CD4-positive, CD25-positive, alpha-beta regulatory T cell (primary cell): ENCODE results near the gene RBFA. TPM values are rescaled to one million over a fixed set of nuclear protein-coding genes. Genes with fewer than 3 reads are reported as not detected.

ENCODE experiments used
- ATAC-seq, 2 donors: fragments of 150-1000 bp; cut with Tn5 transposase; one replicate each; pipeline ENCODE4 v1.10.0; 2021; ENCODE audit warnings: low read depth in 2 of 2, moderate number of reproducible peaks in 2 of 2, moderate library complexity in 1 of 2
- DNase-seq, 3 donors: peaks; one replicate each; pipeline versions ENCODE4 v3.0.0 to v3.0.0-alpha.2; 2012 to 2022; ENCODE audit warnings: mixed read lengths in 1 of 3
- H3K27ac ChIP-seq: one replicate; pipeline ENCODE4 v1.7.0; 2013; ENCODE audit warnings: mild to moderate bottlenecking, low read length; ENCODE audit not compliant: insufficient read depth, poor library complexity, severe bottlenecking
- H3K27me3 ChIP-seq: one replicate; pipeline ENCODE4 v1.7.0; 2013; ENCODE audit warnings: low read length; ENCODE audit not compliant: control insufficient read depth, insufficient read depth
- H3K36me3 ChIP-seq: one replicate; pipeline ENCODE4 v1.7.0; 2013; ENCODE audit warnings: mild to moderate bottlenecking, low read length, moderate library complexity; ENCODE audit not compliant: control insufficient read depth, insufficient read depth
- H3K4me1 ChIP-seq: 2 replicates; pipeline ENCODE4 v1.7.0; 2013; ENCODE audit warnings: mild to moderate bottlenecking, low read length; ENCODE audit not compliant: insufficient read depth, control insufficient read depth, poor library complexity, severe bottlenecking
- H3K4me3 ChIP-seq: one replicate; pipeline ENCODE4 v1.7.0; 2013; ENCODE audit warnings: low read depth, mild to moderate bottlenecking, low read length, moderate library complexity
- H3K9me3 ChIP-seq, 2 experiments: 1 replicate in 1 of 2; 2 replicates in 1 of 2; pipeline ENCODE4 v1.7.0; 2013; ENCODE audit warnings: low read length in 2 of 2, mild to moderate bottlenecking in 1 of 2, moderate library complexity in 1 of 2; ENCODE audit not compliant: control insufficient read depth in 2 of 2
- H3K27ac Mint-ChIP-seq, 3 donors: one replicate each; pipeline ENCODE4 v1.8.0; 2020 to 2022; ENCODE audit warnings: mild to moderate bottlenecking in 3 of 3, mixed read lengths in 3 of 3, moderate library complexity in 2 of 3
- H3K27me3 Mint-ChIP-seq: one replicate; pipeline ENCODE4 v1.8.0; 2022; ENCODE audit warnings: mild to moderate bottlenecking, mixed read lengths
- H3K36me3 Mint-ChIP-seq: one replicate; pipeline ENCODE4 v1.8.0; 2020; ENCODE audit warnings: mixed read lengths
- H3K4me1 Mint-ChIP-seq, 4 donors: one replicate each; pipeline ENCODE4 v1.8.0; 2020 to 2022; ENCODE audit warnings: mixed read lengths in 4 of 4, mild to moderate bottlenecking in 1 of 4
- H3K4me3 Mint-ChIP-seq, 4 donors: one replicate each; pipeline ENCODE4 v1.8.0; 2020 to 2022; ENCODE audit warnings: mild to moderate bottlenecking in 4 of 4, mixed read lengths in 4 of 4, moderate library complexity in 3 of 4
- H3K9me3 Mint-ChIP-seq, 7 donors: one replicate each; pipeline ENCODE4 v1.8.0; 2020 to 2022; ENCODE audit warnings: mixed read lengths in 7 of 7, mild to moderate bottlenecking in 3 of 7, moderate library complexity in 2 of 7
- polyA plus RNA-seq, 4 donors: library from polyadenylated mRNA; unstranded; fragments of 300-500 nt; fragmentation: Illumina TruSeq; gene quantifications; one replicate each; pipeline ENCODE4 v1.2.3, GENCODE V29; 2021
- total RNA-seq: library from RNA; stranded (reverse); gene quantifications from one replicate; pipeline ENCODE4 v1.2.3, GENCODE V29; 2022

The RBFA gene
- total and polyA plus RNA-seq, 5 donors from 2014 or later: 7.5 to 13.6 (median 10.0) TPM

DNA sequence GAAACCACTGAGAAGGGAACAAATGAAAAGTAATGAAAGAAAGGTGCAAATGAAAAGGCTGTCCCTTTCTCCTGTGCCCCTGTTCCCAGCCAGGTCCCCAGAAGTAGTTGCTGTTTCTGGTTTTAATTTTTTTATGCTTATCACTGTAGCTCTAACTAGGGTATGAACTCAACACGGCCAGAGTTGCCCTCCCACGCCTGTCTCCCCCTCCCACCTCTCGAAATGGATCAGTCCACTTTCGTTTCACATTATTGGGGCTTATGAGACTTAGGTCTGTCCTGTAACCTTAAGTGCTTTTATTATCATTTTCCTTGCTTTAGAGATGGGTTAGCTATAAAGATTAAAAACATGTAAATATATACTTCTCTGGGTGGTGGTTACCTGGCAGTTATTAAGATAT lies 8.6 kb downstream of the RBFA start:
- Mint-ChIP-seq H3K4me1 (peaks cover 0 to 8% (median 2%) of the 10 kb centered on the region in 4 donors), H3K27ac (no peak overlapping the region), H3K27me3 (no peaks in the 10 kb centered on the region), H3K36me3 (peaks cover 28% of the 10 kb centered on the region), H3K9me3 (no peaks in the 10 kb centered on the region), H3K4me3 (no peak overlapping the region)
- ATAC-seq: no peak
- peaks cover 11% of the 10 kb centered on the region for H3K36me3 ChIP-seq
- H3K4me3 ChIP-seq: no peak overlapping the region
- no peaks in the 10 kb centered on the region for H3K27me3 ChIP-seq
- no peak overlapping the region for H3K27ac ChIP-seq
- no peaks in the 10 kb centered on the region for H3K4me1 ChIP-seq
- no peaks in the 10 kb centered on the region for H3K9me3 ChIP-seq
- peak in 1 of 3 donors; percentile 7 for DNase-seq

DNA sequence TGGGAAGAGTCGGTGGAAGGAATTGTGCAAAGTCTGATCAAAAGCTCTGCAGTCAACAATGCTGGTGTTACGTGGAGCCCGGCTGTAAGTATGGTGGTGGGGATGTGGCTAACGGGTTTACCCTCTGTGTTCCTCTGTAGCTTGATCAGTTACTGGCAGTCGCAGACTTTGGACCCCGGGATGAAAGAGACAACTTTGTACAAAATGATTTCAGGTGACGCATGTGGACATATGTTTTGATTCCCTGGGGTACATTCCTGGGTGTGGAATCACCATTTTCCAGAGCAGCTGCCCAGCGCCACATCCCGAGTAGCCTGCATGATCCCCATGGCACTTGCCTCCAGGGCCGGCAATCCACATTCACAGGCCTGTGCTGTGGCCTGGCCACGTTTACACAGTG lies 9.8 kb downstream of the RBFA start:
- no peak overlapping the region for H3K27ac Mint-ChIP-seq
- H3K4me3 Mint-ChIP-seq: no peak overlapping the region

DNA sequence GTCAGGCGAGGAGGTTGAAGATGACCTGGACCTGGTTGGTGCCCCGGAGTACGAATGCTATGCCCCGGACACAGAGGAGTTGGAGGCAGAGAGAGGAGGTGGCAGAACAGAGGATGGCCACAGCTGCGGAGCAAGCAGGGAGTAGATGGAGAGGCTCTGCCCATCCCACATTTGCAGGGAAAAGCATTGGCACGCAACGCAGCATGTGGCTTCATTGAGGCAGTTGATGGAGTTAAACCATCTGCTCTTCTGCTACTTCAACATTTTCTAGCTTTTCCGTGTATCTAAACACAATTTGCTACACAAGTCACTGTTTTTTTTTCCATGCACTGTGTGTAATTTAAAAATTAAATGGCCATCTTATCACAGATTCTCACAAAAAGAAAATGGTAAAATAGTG lies 11.8 kb downstream of the RBFA start:
- H3K27ac Mint-ChIP-seq: no peak overlapping the region
- no peak for ATAC-seq
- H3K4me1 ChIP-seq: no peaks in the 10 kb centered on the region
- H3K36me3 ChIP-seq: peaks cover 8% of the 10 kb centered on the region
- H3K27ac ChIP-seq: no peak overlapping the region
- peaks cover 28% of the 10 kb centered on the region for H3K36me3 Mint-ChIP-seq
- H3K27me3 Mint-ChIP-seq: no peaks in the 10 kb centered on the region
- no peak for DNase-seq
- no peaks in the 10 kb centered on the region for H3K27me3 ChIP-seq
- H3K4me3 ChIP-seq: no peak overlapping the region
- H3K4me3 Mint-ChIP-seq: no peak overlapping the region
- no peaks in the 10 kb centered on the region for H3K4me1 Mint-ChIP-seq
- H3K9me3 Mint-ChIP-seq: peaks cover 0 to 4% (median 0%) of the 10 kb centered on the region in 7 donors
- no peaks in the 10 kb centered on the region for H3K9me3 ChIP-seq

More for the DNA sequence above, 9.8 kb downstream of the RBFA start:
- H3K27me3 ChIP-seq: no peaks in the 10 kb centered on the region
- no peak for DNase-seq
- H3K36me3 Mint-ChIP-seq: peaks cover 24% of the 10 kb centered on the region
- no peak for ATAC-seq
- H3K27ac ChIP-seq: no peak overlapping the region
- peaks cover 5% of the 10 kb centered on the region for H3K36me3 ChIP-seq
- H3K4me1 ChIP-seq: no peaks in the 10 kb centered on the region
- no peaks in the 10 kb centered on the region for H3K9me3 ChIP-seq
- H3K4me3 ChIP-seq: no peak overlapping the region
- H3K27me3 Mint-ChIP-seq: no peaks in the 10 kb centered on the region
- no peaks in the 10 kb centered on the region for H3K4me1 Mint-ChIP-seq
- no peaks in the 10 kb centered on the region for H3K9me3 Mint-ChIP-seq

DNA sequence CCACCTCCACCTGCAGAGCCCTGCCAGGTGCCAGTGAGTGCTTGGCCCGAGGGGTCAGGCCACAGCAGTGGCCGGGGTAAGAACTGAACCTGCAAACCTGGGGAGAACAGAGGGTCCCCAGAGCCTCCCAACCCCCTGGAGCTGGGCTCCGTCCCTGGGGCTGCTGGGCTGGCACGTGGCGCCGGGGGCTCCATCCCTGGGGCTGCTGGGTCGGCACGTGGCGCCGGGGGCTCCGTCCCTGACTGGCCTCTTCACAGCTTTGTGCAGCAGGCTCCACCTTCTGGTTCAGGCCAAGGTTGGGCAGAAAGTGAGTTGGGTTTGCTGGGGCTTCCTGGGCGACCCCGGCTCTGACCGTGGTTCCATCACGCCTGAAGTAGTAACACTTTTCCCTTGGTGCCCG lies 12.2 kb downstream of the RBFA start:
- ATAC-seq (no peak), DNase-seq (no peak)
- no peak overlapping the region for H3K27ac Mint-ChIP-seq

DNA sequence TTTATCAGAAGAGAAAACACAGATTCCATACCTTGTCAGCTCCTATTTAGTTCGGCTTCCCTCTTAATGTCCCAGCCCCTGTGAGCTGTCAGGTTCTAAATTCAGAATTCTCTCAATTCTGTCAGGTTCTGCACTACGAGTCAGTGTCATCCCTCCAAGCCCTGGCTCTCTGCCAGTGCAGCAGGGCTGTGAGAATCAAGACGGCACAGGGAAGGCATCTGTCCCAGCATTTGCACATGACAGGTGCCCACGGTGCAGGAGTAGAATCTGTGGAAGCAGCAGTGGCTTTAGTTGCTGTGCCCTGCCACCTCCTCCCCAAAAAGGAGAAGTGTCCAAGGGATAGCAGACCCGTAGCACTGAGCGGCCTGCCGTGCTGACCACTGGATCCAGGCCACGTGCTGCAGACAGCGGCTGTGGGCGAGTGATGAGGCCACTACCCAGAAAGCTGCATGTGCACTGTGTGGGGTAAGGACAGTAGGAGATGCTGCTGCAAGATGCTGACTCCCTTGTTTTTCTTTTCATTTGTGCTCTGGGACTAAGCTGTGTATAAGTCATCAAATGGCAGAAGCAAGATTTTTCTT lies 12.8 kb downstream of the RBFA start:
- peaks cover 0 to 10% (median 5%) of the 10 kb centered on the region in 7 donors for H3K9me3 Mint-ChIP-seq
- no peak for ATAC-seq
- Histone ChIP-seq H3K4me3 (no peak overlapping the region), H3K27ac (no peak overlapping the region), H3K27me3 (no peaks in the 10 kb centered on the region), H3K36me3 (peaks cover 8% of the 10 kb centered on the region), H3K4me1 (no peaks in the 10 kb centered on the region), H3K9me3 (peaks cover 7 to 9% of the 10 kb centered on the region in 2 experiments)
- H3K27ac Mint-ChIP-seq: no peak overlapping the region
- H3K4me1 Mint-ChIP-seq: no peaks in the 10 kb centered on the region
- H3K27me3 Mint-ChIP-seq: no peaks in the 10 kb centered on the region
- peaks cover 36% of the 10 kb centered on the region for H3K36me3 Mint-ChIP-seq
- no peak for DNase-seq
- H3K4me3 Mint-ChIP-seq: no peak overlapping the region

More for the DNA sequence above, 12.2 kb downstream of the RBFA start:
- Mint-ChIP-seq H3K4me1 (no peaks in the 10 kb centered on the region), H3K9me3 (peaks cover 0 to 4% (median 2%) of the 10 kb centered on the region in 7 donors), H3K27me3 (no peaks in the 10 kb centered on the region), H3K4me3 (no peak overlapping the region), H3K36me3 (peaks cover 32% of the 10 kb centered on the region)
- no peaks in the 10 kb centered on the region for H3K27me3 ChIP-seq
- peaks cover 8% of the 10 kb centered on the region for H3K36me3 ChIP-seq
- no peaks in the 10 kb centered on the region for H3K4me1 ChIP-seq
- H3K27ac ChIP-seq: no peak overlapping the region
- no peak overlapping the region for H3K4me3 ChIP-seq
- peaks cover under 1 to 2% of the 10 kb centered on the region in 2 experiments for H3K9me3 ChIP-seq

DNA sequence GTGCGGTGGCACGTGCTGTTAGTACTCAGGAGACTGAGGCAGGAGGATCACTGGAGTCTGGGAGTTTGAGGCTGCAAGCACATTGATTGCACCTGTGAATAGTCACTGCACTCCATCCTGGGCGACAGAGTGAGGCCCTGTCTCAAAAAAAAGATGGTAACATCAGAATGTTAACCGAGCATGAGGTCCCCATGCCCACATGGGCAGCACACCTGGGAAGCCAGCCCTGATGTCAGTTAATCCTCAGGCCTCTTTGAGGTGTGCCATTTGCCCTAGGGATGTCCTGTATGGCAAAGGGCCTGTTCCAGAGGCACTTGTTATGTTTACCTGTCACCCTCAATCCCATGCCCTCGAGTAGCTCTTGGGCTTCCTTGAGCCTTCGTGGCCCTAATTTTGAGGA lies 16.6 kb downstream of the RBFA start:
- Mint-ChIP-seq H3K27me3 (no peaks in the 10 kb centered on the region), H3K9me3 (peaks cover 0 to 41% (median 22%) of the 10 kb centered on the region in 7 donors), H3K4me1 (no peaks in the 10 kb centered on the region), H3K27ac (no peak overlapping the region), H3K36me3 (peaks cover 27% of the 10 kb centered on the region), H3K4me3 (peak overlapping the region in 1 of 4 donors; percentile 54)
- Histone ChIP-seq H3K27ac (no peak overlapping the region), H3K4me1 (no peaks in the 10 kb centered on the region), H3K27me3 (no peaks in the 10 kb centered on the region), H3K9me3 (peaks cover 22 to 33% of the 10 kb centered on the region in 2 experiments), H3K36me3 (peaks cover 3% of the 10 kb centered on the region), H3K4me3 (no peak overlapping the region)
- DNase-seq: no peak
- no peak for ATAC-seq

DNA sequence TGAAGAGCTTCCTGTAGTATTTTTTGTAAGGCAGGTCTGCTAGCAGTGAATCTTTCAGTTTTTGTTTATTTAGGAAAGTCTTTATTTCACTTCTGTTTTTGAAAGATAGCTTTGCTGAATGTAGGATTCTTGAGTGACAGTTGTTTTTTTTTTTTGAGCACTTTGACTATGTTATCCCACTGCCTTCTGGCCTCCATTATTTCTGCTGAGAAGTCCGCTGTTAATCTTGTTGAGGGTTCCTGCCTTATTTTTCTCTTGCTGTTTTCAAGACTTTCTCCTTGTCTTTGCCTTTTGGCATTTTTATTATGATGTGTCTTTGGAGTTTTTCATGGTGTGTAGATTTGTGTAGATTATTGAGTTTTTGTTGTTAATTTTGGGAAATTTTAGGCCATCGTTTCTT lies 21.9 kb downstream of the RBFA start:
- Histone ChIP-seq H3K9me3 (peaks cover 38 to 48% of the 10 kb centered on the region in 2 experiments), H3K36me3 (no peaks in the 10 kb centered on the region), H3K27me3 (no peaks in the 10 kb centered on the region), H3K4me3 (no peak overlapping the region), H3K27ac (no peak overlapping the region), H3K4me1 (no peaks in the 10 kb centered on the region)
- Mint-ChIP-seq H3K27me3 (no peaks in the 10 kb centered on the region), H3K4me3 (peak overlapping the region in 1 of 4 donors; percentile 40), H3K9me3 (peaks cover 3 to 62% (median 29%) of the 10 kb centered on the region in 7 donors), H3K27ac (peak overlapping the region in 1 of 3 donors; percentile 10), H3K36me3 (peaks cover 7% of the 10 kb centered on the region), H3K4me1 (no peaks in the 10 kb centered on the region)
- no peak for ATAC-seq
- DNase-seq: no peak

DNA sequence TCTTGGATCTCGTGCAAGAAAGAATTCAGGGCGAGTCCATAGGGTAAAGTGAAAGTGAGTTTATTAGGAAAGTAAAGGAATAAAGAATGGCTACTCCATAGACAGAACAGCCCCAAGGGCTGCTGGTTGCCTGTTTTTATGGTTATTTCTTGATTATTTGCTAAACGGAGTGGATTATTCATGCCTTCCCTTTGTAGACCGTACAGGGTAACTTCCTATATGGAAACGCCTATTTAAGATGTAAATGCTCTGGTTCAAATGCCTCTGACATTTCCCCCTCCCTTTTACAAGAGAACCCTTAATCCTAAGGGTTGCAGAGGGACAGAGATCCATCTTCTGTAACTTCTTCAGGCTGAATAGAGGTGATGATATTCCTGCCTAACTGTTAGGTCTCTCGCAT lies 25.7 kb downstream of the RBFA start:
- no peak for DNase-seq
- H3K4me1 Mint-ChIP-seq: no peaks in the 10 kb centered on the region
- ATAC-seq: no peak
- Histone ChIP-seq H3K9me3 (peaks cover 29 to 31% of the 10 kb centered on the region in 2 experiments), H3K36me3 (no peaks in the 10 kb centered on the region), H3K27me3 (no peaks in the 10 kb centered on the region), H3K4me1 (no peaks in the 10 kb centered on the region), H3K27ac (no peak overlapping the region), H3K4me3 (no peak overlapping the region)
- H3K27ac Mint-ChIP-seq: no peak overlapping the region
- no peaks in the 10 kb centered on the region for H3K36me3 Mint-ChIP-seq
- no peaks in the 10 kb centered on the region for H3K27me3 Mint-ChIP-seq
- H3K9me3 Mint-ChIP-seq: peaks cover 3 to 49% (median 7%) of the 10 kb centered on the region in 7 donors
- no peak overlapping the region for H3K4me3 Mint-ChIP-seq
